22Rv1 (cell line): ENCODE results near the gene NBL1.

Source experiments
- CTCF ChIP-seq: fragments of 450-650 bp; IDR thresholded peaks from 2 replicates; pipeline ENCODE4 v1.5.1; 2017; ENCODE audit warnings: mild to moderate bottlenecking
- ZFX ChIP-seq: fragments of 450-650 bp; IDR thresholded peaks from 2 replicates; pipeline ENCODE4 v1.6.1; 2017; ENCODE audit warnings: antibody characterized with exemption, borderline replicate concordance

DNA sequence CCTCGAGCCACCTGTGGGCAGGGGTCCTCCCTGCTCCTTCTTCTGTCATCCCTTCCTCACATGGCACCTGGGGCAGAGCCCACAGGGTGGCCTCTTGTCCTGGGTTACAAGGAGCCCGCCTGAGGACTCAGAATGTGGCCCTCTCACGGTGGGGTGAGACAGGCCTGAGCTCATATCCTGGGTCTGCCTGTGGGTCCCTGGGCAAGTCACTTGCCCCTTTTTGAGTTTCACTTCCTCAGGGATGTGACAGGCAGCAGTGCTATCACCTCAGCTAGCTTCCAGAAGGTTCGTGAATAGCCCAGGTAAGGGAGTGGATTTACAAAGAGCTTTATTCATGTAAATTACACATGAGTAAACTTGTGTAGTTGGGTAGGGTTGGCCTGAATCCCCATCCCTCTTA is 54.1 kb downstream of the NBL1 start:
- TF ChIP-seq CTCF, result no peak
- no peak for TF ChIP-seq ZFX
